Measurements from ENCODE around the gene MILR1.

- TF ChIP-seq TAF1 (IDR thresholded peaks at IDR 0.05; ENCODE audit: borderline replicate concordance, low read depth, low read length) = no peak
- no peak for TF ChIP-seq POLR2A (IDR thresholded peaks at IDR 0.05; ENCODE audit: low read depth, low read length)
Observed at GRCh38 chr17:64461788-64462187, 12.9 kb downstream of the MILR1 start.
